HepG2 (cell line): ENCODE measurements around the gene ARIH1. TPM values are rescaled to one million over a fixed set of nuclear protein-coding genes. Genes with fewer than 3 reads are reported as not detected.

Experiments used
- CSRNP1 ChIP-seq: sonication (generic); formaldehyde crosslinking; IDR thresholded peaks from 2 replicates; pipeline ENCODE4 v1.8.1; 2023; ENCODE audit warnings: mild to moderate bottlenecking, missing genetic modification reagents
- MAZ ChIP-seq, 2 experiments: sonication (generic) in 1 of 2; formaldehyde crosslinking in 1 of 2; IDR thresholded peaks; 2 replicates each; pipeline versions ENCODE4 v1.5.0 to v1.6.1; 2012 to 2020; ENCODE audit warnings: low read depth in 2 of 2, mild to moderate bottlenecking in 2 of 2, borderline replicate concordance in 1 of 2, improper control_type of control experiment in 1 of 2, low read length in 1 of 2, missing genetic modification reagents in 1 of 2, moderate library complexity in 1 of 2
- MIXL1 ChIP-seq: IDR thresholded peaks from 2 replicates; pipeline ENCODE4 v1.6.1; 2016
- RNF2 ChIP-seq: fragments of 450-650 bp; conservative IDR thresholded peaks from 2 replicates; pipeline ENCODE4 v1.6.1; 2016; ENCODE audit warnings: low read depth
- THAP8 ChIP-seq: sonication (generic); formaldehyde crosslinking; IDR thresholded peaks from 2 replicates; pipeline ENCODE4 v1.5.1; 2020; ENCODE audit warnings: missing genetic modification reagents, mild to moderate bottlenecking, borderline replicate concordance
- ZNF687 ChIP-seq: sonication (generic); formaldehyde crosslinking; IDR thresholded peaks from 2 replicates; pipeline ENCODE4 v1.5.1; 2020; ENCODE audit warnings: mild to moderate bottlenecking, missing genetic modification reagents, moderate library complexity
- ZNF768 ChIP-seq: sonication (generic); formaldehyde crosslinking; IDR thresholded peaks from 2 replicates; pipeline ENCODE4 v1.4.0; 2020; ENCODE audit warnings: missing genetic modification reagents
- polyA plus RNA-seq, 8 experiments: library from polyadenylated mRNA; depleted of rRNA in 3 of 8; stranded (reverse) in 7 of 8; unstranded in 1 of 8; fragments of >200 nt; fragmentation: Illumina TruSeq in 4 of 8; extraction: Trizol in 4 of 8; gene quantifications; 2 replicates each; pipeline versions ENCODE4 v1.2.1 to v1.2.3, GENCODE V29; 2011 to 2016; ENCODE audit warnings: low read depth in 4 of 8, missing spikeins in 1 of 8, mixed read lengths in 1 of 8; ENCODE audit not compliant: insufficient read depth in 1 of 8
- total RNA-seq, 5 experiments: library from RNA; depleted of rRNA; stranded (reverse); fragments of >200 nt; fragmentation: Illumina TruSeq; extraction: Trizol; gene quantifications; 2 replicates each; pipeline ENCODE4 v1.2.3, GENCODE V29; 2016; ENCODE audit warnings: low read depth in 1 of 5

Gene ARIH1
- total and polyA plus RNA-seq, 2 of the 13 experiments (the other 11 are each of a cell fraction or from before 2014, with no cell fraction given): 38.8 to 59.8 TPM

- TF ChIP-seq ZNF687 (CRISPR knock-in tag) (no peak), CSRNP1 (CRISPR knock-in tag) (no peak), RNF2 (no peak), ZNF768 (CRISPR knock-in tag) (no peak), MAZ (IDR thresholded peaks at IDR 0.05; ENCODE audit: borderline replicate concordance, low read depth, low read length) (no peak), MAZ (CRISPR knock-in tag; IDR thresholded peaks at IDR 0.05; ENCODE audit: low read depth) (no peak), MIXL1 (no peak), THAP8 (no peak)
Measured at GRCh38 chr15:72509484-72509883, 35.4 kb downstream of the ARIH1 start (continued).
